ENCODE data around the gene MPRIP. TPM values are rescaled to one million over a fixed set of nuclear protein-coding genes. Genes with fewer than 3 reads are reported as not detected.

MPRIP gene
- total RNA-seq, 2 donors from 2014 or later = 147 to 269 TPM

- H3K4me3 ChIP-seq = no peak overlapping the region
- H3K9me3 ChIP-seq = no peaks in the 10 kb centered on the region
- TF ChIP-seq CTCF (IDR thresholded peaks at IDR 0.05) (no peak), POLR2A (IDR thresholded peaks at IDR 0.05) (no peak)
- ATAC-seq (peak; percentile 71), DNase-seq (peak in 3 of 4 donors; percentile 25 to 49 (median 44))
- 33 to 36% methylated on average over 3 of the region's 3 CpGs for WGBS, 2 donors
- peaks cover 3 to 9% of the 10 kb centered on the region in 2 donors for H3K36me3 ChIP-seq (replicated peaks in 1 of 2; ENCODE audit: insufficient read depth in 1 of 2, low read depth in 2 of 2)
- peaks cover 34% of the 10 kb centered on the region for H3K4me1 ChIP-seq
- H3K27me3 ChIP-seq = no peaks in the 10 kb centered on the region
- intact Hi-C loops (cut with DNase I) = no loop called here
- peak overlapping the region in 3 of 4 donors; percentile 27 to 56 (median 28) for H3K27ac ChIP-seq
Measured at GRCh38 chr17:17186051-17186450, 143.8 kb downstream of the MPRIP start.

GRCh38 chr17:17186551-17187505 is 144.6 kb downstream of the MPRIP start:
- Histone ChIP-seq H3K27me3 (no peaks in the 10 kb centered on the region), H3K9me3 (no peaks in the 10 kb centered on the region), H3K27ac (peak overlapping the region in 3 of 4 donors; percentile 27 to 56 (median 28)), H3K4me1 (peaks cover 34% of the 10 kb centered on the region), H3K4me3 (no peak overlapping the region), H3K36me3 (replicated peaks in 1 of 2; ENCODE audit: insufficient read depth in 1 of 2, low read depth in 2 of 2) (peaks cover 0 to 9% of the 10 kb centered on the region in 2 donors)
- intact Hi-C loops (cut with DNase I) = no loop called here
- 45 to 47% methylated on average over 11 to 14 of the region's 14 CpGs for WGBS, 2 donors
- DNase-seq = no peak
- TF ChIP-seq CTCF (IDR thresholded peaks at IDR 0.05) (no peak), POLR2A (IDR thresholded peaks at IDR 0.05) (no peak)
- ATAC-seq = peak; percentile 53

GRCh38 chr17:17188586-17188985 is 146.3 kb downstream of the MPRIP start:
- Histone ChIP-seq H3K9me3 (no peaks in the 10 kb centered on the region), H3K27ac (no peak overlapping the region), H3K4me3 (no peak overlapping the region), H3K27me3 (no peaks in the 10 kb centered on the region), H3K4me1 (peaks cover 34% of the 10 kb centered on the region), H3K36me3 (replicated peaks in 1 of 2; ENCODE audit: insufficient read depth in 1 of 2, low read depth in 2 of 2) (peaks cover 0 to 3% of the 10 kb centered on the region in 2 donors)
- intact Hi-C loops (cut with DNase I) = no loop called here
- ATAC-seq (no peak), DNase-seq (no peak)
- TF ChIP-seq CTCF (IDR thresholded peaks at IDR 0.05) = no peak
- TF ChIP-seq POLR2A (IDR thresholded peaks at IDR 0.05) = no peak
- 92 to 96% methylated on average over 4 of the region's 4 CpGs for WGBS, 2 donors

GRCh38 chr17:17189559-17189958 is 147.3 kb downstream of the MPRIP start:
- no peak overlapping the region for H3K27ac ChIP-seq
- no peaks in the 10 kb centered on the region for H3K27me3 ChIP-seq
- H3K4me1 ChIP-seq = peaks cover 34% of the 10 kb centered on the region
- DNase-seq (no peak), ATAC-seq (no peak)
- H3K9me3 ChIP-seq = no peaks in the 10 kb centered on the region
- peaks cover 0 to under 1% of the 10 kb centered on the region in 2 donors for H3K36me3 ChIP-seq (replicated peaks in 1 of 2; ENCODE audit: insufficient read depth in 1 of 2, low read depth in 2 of 2)
- no peak overlapping the region for H3K4me3 ChIP-seq
- WGBS, 2 donors = 64 to 72% methylated on average over 4 of the region's 4 CpGs
- intact Hi-C loops (cut with DNase I) = no loop called here
- TF ChIP-seq CTCF (IDR thresholded peaks at IDR 0.05) = no peak
- TF ChIP-seq POLR2A (IDR thresholded peaks at IDR 0.05) = no peak

Measured in body of pancreas (tissue), 4 donors.